NCI-H748 (cell line): ENCODE results near the gene STPG4.
A peak's percentile ranks its signal among the peaks of the same experiment; 100 is the strongest.

Source experiments
- DNase-seq: peaks from one replicate; lab custom pipeline; 2025; ENCODE audit not compliant: unreplicated experiment; lab: John Stamatoyannopoulos, UW

Gene STPG4

DNA sequence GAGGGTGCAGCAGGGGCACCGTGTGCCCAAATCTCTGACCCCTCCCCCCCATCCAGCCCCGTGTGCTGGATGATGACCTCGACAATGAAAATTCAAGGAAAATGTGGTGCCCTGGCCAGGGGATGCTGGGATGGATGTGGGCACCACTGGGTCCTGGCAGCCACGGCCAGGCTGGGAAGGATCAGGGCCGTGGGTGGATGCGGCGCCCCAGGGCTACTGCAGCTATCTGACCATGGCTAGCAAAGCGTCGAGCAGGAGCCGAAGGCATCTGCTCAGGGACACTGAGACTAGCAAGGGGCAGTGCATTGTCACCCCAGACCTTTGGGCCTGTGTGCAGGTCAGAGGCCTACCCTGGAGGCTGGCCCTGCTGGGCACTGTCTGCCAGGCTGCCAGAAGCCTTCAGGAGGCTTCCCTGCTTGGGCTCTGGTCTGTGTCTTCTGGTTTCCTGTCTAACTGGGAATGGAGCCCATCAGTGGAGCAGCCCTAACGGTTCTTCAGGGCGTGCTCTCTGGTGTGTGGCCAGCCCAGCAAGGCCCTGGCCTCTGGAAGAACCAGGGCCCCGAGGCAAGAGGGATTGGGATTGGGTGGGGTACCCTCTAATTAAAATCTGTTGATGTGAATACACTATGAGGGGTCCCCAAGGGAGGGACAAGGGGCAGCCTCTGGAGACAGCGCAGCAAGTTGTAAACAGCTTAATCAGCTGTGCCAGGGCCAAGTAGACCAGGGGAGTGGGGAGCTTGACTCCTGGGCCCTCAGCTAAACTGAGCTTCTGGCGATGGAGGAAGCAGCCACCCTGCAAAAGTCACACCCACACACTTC is 98.0 kb downstream of the STPG4 start:
- no peak for DNase-seq

DNA sequence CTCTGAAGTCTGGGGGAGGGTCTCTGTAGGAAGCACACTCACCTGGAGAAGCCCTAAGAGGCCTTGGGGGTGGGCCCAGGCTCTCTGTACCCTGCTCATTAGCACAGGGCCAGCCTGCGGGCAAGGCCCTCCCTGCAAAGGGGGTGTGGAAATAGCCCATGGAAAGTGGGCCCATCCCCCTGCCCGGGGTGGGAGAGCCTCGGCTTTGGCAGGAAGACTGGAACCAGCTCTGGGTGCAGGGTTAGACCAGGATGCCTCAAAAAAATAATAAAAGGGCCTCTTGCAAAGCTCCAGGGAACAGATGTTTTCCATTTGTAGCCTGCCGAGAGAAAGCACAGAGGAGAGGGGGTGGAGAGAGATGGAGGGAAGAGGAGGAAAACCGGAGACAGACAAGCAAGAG is 98.7 kb downstream of the STPG4 start:
- no peak for DNase-seq

DNA sequence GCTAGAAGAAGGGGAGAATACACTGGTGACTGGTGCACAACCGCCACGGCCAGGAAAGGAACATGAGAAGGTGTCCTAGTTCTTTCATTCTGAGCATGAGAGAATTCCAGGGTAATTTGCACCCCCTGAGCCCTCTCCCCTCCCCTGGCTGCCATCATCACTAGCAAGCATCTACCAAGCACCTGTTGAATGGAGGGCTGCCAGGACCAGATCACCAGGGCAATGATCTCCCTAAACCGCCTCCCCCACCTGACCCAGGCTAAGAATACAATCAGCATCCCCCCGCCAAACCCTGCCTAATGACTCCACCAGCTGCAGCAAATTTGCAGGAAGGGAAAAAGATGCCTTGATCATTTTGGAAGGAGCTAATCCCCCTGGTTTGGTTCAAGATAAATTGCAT is 100.2 kb downstream of the STPG4 start:
- no peak for DNase-seq

DNA sequence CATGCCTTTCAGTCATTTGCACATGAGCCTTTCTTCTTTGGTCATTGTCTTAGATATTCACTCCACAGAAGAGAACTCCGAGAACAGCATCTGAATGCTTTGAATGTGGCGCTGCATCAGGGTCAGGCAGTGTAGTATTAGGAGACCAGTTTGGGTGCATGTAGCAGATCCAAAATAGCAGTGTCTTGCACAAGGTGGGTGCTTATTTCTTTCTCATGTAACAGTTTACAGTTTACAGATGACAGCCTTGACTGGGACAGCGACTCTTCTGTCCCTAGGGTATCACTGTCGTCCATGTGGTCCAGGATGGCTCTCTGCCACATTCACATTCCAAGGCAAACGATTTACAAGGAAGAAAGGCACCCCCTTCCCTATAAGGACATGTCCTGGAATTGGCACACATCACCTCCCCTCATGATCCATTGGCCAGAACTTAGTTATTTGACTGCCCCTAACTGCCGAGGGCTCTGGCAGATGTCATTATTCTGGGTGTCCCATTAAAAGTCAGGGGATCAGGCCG is 101.0 kb downstream of the STPG4 start:
- DNase-seq, result no peak

DNA sequence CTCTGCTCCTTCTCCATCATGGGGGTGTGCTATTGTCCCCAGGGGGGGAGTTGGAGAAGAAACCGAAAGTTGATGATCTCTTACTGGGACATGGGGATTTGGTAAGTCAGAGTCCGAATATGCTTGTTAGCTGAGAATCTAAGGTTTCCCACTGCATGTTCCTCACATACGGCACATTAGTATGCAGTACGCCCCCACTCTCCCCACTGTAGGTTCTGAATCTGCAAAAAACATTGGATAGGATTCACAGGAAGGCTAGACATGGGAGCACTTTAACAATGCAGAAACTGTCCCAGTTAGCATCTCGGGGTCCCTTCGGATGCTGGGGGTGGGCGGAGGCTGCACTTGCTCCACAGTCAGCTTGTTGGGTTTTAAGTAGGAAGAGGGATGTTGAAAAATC is 102.3 kb downstream of the STPG4 start:
- DNase-seq, result no peak

DNA sequence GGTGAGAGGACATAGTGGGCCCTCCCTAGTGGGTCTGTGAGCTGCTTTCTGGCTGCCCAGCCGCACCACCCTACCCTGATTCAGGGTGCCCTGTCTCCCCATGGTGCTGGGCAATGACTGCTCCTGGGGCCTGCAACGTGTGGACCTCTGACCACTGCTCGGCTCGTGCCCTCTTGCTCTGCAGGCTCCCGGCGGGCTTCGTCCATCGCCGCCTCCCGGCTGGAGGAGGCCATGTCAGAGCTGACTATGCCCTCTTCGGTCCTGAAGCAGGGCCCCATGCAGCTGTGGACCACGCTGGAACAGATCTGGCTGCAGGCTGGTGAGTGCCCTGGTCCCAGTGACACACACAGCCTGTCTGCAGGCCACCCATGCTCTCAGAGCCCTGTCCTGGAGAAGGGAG is 103.5 kb downstream of the STPG4 start:
- no peak for DNase-seq

DNA sequence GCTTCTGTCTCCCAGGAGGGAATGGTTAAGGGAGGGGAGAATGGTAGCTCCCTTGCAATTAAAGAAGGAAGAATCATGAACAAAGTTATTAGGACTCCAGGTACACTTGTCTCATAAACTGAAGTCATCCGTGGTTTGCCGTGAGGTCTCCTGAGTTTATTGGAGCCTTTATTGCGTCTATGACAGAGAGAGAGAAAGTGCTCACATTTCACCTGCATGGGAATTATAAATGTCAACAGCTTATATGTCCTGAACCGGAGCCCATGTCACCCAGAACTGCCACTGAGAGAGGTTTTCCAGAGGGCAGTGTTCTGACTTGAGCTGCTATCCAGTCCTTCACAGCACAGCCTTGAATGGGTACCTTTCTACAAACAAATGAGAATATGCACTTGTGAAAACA is 104.3 kb downstream of the STPG4 start:
- DNase-seq, result no peak

DNA sequence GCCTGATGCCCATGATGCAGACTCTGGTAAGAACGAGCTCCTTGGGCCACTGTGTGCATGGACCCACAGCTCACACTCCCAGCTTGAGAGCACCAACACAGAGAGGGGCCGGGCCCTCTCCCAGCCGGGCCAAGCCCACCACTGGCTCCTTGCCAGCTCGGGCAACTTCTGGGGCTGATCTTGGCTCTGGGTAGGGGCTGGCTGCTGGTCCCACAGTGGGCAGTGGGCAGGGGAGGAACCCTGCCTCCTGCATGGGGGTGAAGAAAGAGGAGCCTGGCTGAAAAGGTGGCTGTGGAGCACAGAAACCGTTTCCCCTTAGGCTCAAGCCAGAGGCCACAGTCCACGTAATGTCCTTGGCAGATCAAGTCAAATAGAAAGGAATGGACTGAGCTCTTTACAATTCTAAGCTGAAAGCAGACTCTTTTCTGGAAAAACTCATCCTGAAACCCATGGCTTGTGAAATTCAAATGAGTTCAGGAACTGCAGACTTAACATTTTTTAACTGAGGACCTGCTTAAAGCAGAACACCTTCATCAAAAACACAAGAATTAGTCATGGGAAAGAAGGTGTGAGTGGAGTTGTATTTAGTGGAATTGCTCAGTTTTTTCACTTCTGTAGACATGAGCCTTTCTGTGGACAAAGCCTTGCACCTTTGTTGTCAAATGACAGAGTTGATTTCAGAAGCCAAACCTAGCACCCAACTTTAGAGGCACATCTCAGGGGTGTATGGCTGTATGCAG is 104.9 kb downstream of the STPG4 start:
- DNase-seq, result no peak

DNA sequence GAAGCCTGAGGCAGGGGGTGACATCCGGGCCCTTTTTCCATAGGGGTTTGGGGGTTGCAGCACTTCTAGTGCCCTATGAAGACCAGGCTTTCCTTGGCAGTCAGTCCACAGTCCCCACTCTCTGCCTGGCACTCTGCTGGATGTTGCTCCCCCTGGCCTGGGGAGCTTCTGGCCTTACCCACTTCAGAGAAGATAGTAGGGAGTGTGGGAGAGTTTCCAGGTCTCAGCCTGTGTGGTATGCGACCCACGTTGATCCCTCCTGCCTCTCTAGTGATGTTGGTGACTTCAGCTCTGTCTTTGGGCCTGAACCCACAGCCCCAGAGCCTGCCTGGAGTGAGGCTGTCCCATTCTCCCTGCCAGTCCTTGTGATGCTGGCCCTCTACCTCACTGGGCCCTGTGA is 105.6 kb downstream of the STPG4 start:
- DNase-seq, result no peak

DNA sequence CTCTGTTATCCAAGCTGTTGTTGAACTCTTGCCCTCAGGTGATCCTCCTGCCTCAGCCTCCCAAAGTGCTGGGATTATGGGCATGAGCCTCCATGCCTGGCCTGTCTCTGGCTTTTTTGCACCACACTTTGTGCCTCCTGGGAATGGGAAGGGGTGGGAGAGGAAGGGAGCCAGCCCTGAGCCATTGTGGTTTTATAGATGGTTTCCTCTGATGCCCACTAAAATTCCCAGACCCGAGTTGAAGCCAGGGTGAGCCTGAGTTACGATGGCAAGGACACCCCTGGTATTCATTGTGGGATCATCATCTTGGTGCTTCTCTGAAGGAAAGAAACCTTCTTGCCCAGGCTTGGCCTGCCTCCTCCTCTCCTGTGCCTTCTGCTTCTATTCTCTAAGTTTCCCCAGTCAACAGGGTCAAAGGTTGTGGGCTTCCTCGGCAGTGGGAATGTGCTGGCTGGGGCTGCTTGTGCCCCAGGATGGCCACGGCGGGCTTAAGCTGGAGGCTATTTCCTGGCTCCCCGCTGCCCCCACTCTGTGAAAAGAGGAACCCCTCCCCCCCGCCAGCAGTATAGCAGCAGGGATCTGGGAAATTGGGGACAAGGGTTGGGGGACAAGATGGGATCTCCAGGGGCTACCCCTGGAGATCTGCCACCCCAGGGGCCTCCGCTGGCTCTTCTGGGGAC is 106.2 kb downstream of the STPG4 start:
- DNase-seq, result no peak

DNA sequence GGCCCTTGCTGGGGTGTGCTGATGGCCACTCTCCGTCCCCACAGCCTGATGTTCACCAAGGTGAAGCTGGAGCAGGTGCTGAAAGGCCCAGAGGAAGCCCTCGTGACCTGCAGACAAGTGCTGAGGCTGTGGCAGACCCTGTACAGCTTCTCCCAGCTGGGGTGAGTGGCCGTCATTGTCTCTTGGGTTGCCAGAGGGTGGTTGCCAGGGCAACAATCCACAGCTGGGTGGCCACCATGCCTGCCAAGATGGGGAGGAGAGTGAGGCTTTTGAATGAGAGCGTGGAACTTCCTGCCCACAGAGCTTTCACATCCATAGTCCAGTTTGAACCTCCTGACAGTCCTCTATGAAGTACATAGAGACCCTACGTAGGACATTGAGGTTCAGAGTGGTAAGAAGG is 108.8 kb downstream of the STPG4 start:
- peak; percentile 30 for DNase-seq

DNA sequence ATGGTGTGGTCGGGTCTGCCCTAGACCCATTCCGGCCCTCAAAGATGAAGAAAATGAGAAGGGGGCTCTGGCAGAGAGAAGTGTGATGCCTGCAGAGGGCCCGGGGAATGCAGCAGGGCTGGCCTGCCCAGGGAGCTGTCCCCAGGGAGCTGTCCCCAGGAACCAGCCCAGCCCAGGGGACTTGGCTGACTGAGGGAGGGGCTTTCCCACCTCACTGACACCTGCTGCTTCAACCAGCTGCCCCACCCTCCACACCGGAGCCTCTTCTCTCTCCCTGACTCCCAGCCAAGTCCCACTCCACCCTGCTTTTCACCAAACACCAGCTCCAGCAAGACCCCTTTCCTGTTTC is 111.2 kb downstream of the STPG4 start:
- no peak for DNase-seq

DNA sequence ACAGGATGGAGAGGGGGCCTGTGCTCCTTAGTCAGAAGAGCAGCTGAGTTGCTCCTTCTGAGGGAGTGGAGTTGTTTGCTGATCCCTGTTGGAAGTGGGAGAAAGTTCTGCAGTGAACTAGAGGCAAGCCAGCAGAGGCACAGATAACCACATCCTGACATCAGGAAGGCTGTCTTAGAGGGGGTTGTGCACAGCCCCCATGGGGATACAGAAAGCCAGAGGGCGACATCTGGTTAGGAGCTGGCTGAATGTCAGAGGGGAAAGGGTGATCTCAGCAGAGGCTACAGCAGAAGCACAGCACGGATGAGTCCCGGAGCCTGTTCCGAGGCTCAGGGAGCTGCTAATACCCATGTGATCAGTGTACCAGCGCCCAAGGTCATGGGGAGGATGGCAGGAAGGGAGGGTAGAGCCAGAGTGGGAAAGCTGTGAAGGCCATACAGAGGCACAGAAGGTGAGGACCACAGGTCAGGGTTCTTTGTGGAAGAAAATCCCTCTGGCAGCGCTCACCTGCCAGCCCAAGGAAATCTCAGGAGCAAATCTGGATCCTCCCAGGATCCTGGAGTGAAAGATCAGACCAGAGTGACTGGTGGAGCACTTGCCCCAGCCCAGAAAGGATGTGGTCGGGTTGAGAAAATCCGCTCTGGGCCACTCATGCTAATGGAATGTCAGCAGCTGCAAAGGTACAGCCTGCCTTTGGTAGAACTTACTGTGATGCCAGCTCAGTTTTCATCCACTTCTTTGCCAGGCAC is 111.8 kb downstream of the STPG4 start:
- no peak for DNase-seq

DNA sequence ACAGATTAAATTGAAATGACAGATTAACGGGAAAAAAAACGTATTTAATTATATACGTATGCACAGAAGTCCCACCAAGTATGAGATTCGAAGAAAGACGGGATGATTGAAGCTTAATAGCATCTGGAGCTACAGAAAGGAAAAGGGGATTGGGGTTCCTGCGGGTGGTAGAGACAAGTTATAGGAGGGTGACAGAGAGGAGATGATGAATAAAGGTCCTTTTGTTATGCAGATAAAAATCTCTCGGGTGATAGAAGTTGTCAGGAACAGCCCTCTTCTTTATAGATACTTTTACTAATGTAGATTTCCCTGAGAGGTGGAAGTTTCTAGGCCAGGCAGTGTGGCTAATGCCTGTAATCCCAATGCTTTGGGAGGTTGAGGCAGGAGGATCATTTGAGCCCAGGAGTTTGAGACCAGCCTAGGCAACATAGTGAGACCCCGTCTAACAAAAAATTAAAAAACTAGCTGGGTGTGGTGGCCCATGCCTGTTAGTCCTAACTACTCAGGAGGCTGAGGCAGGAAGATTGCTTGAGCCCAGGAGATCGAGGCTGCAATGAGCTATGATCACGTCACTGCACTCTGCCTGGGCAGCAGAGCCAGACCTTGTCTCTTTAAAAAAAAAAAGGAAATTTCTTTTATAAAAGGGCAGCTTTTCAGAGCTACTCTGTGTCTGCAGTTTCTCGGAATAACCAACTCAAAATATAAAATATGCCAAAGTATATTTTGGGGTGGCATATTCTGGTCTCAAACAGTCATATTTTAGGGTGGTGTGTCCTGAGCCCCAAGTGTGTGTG is 113.0 kb downstream of the STPG4 start:
- no peak for DNase-seq

DNA sequence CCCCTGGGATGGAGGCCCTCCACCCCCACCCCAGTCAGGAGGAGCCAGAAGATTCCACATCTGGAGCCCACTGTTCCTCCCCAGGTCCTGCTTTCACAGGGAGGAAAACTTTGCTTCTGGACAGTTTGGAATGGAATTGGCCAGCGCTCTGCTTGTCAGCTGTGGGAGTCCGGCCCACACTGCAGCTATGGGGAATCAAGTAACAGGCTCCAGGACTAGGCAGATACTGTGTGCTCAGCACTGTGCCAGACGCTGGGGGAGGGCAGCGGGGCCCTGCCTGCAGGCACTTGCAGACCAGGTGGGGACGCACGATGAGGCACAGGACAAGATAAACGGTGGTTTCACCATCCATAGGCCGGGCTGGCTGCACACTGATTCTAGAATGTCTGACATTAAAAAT is 114.0 kb downstream of the STPG4 start:
- DNase-seq, result no peak

DNA sequence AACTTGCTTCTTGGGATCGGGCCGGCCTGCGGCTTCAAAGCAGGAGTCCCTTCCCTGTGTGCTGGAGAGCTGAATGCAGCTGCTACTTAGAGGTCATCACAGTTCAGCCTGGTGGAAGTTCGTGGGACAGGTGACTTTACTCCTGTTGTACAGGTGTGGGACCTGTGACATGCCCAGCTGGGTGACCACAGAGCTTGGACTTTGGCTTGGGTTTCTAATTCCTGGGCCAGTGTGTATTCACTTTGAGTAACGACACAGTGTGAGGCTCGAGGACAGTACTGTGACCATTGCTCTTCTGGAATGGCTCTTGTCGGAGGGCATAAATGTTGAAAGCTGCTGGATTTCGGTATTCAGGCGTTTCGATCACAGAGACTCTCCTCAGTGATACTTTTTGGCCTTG is 114.5 kb downstream of the STPG4 start:
- DNase-seq, result no peak

DNA sequence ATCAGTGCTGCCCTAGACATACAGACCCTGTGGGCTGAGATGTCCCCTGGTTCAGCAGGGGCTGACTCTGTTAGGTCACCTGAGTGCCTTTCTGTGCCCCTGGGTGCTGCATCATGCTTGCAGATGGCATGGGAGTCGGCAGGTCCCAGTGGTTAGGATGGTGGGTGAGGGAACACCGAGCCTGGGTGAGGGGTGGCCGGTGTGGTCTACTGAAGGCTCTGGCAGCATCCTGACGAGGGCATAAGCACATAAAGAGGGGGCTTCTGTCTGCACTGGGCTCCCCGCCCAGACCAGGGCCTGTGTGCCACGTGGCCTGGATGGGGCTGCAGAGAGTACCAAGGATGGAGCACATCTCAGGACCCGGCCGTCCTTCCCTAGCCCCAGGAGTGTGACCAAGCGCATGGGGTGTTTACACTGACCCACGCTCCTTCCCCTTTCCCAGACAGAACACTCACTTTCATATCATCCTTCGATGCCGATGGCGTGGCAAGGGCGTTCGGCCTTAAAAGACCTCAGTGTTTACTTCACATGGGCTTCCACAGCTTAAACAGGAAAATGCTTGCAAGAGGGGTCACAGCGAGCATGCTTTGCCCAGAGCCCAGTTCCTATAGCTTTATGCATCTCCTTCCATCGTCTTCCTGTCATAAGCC is 115.1 kb downstream of the STPG4 start:
- DNase-seq, result no peak

DNA sequence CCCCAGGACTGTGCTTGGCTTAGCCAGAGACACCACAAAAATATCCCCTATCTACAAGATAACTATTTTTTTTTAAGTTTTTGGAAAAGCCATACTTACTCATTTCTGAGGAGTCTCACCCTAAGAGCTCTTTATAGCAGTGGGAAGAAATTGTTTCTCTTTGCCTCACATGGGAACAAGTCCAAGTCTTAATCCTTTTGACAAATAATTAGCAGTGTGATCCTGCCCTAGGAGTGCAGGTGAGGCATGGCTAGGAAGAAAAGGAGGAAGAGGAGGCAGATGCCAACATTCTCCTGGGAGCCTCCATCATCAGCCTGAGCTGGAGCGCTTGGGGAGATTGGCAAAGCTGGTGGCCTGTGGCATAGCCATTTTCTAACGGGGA is 115.6 kb downstream of the STPG4 start:
- no peak for DNase-seq

DNA sequence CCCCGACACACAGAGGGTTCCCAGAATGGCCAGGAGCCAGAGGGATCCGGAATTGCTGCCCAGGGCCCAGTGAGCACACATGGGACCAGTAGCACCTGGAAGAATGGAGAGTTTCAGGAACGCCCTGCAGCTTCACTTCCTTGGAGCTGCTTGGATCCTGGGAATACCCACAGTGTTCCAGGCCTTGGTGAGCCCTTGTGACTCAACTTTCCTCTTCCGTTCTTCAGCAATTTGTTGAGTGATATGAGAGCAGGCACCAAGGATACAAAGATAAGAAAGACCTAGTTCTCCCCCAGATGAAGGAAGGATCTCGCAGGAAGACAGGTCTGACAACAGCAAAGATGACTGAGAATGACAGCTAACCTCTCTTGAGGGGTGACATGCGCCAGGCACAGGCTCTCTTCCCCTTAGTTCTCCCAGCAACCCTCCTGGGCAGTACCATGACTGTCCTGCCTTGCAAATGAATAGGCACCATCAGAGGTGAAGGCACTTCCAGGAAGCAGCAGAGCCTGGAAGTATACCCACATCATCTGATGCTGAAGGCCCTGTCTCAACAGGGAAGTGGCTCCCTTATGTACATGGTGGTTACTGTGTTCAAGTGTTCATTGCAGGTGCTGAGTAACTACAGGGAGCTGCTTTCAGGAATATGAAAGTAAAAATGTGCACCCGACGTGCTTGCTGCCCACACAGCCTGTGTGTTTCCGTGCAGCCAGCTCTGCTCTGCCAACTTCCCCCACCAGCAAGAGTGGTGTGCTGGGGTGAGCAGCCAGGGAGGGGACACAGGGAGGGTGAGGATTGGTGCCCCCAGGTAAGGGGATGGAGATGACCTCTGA is 116.2 kb downstream of the STPG4 start:
- no peak for DNase-seq
